Left ventricle myocardium inferior (tissue), 1 donor: ENCODE data around the gene TTC16. TPM values are rescaled to one million over a fixed set of nuclear protein-coding genes. Genes with fewer than 3 reads are reported as not detected.

Source experiments
- DNase-seq: peaks from one replicate; pipeline ENCODE4 v3.0.0-alpha.2; 2020
- H3K27ac ChIP-seq: fragments of 200-600 bp; replicated peaks from 2 replicates; pipeline ENCODE4 v1.8.0; 2021
- H3K27me3 ChIP-seq: fragments of 200-600 bp; 2 replicates; pipeline ENCODE4 v1.8.0; 2021; ENCODE audit warnings: low read depth
- H3K36me3 ChIP-seq: fragments of 200-600 bp; 2 replicates; pipeline ENCODE4 v1.8.0; 2021
- H3K4me1 ChIP-seq: fragments of 200-600 bp; 2 replicates; pipeline ENCODE4 v1.8.0; 2021
- H3K4me3 ChIP-seq: fragments of 200-600 bp; 2 replicates; pipeline ENCODE4 v1.8.0; 2021; ENCODE audit warnings: mild to moderate bottlenecking, moderate library complexity
- H3K9me3 ChIP-seq: fragments of 200-600 bp; replicated peaks from 2 replicates; pipeline ENCODE4 v1.8.0; 2021
- intact Hi-C: fragments of 100-400 bp; cut with micrococcal nuclease; formaldehyde crosslinking; loops from one replicate; pipeline ENCODE4 v1.11.0; 2022
- total RNA-seq: library from RNA; stranded (reverse); fragmentation: NEBNext Ultra II Directional; extraction: Animal tissue kit (Norgen Biotek cat#: 25700); gene quantifications from one replicate; pipeline ENCODE4 v1.2.1, GENCODE V29; 2021
- TF ChIP-seq, protein P1 (sequence below): fragments of 200-600 bp; IDR thresholded peaks from 2 replicates; pipeline ENCODE4 v1.8.0; 2021; ENCODE audit warnings: antibody characterized with exemption, mild to moderate bottlenecking, borderline replicate concordance
- donor health status: DM: no; HTN: yes; CAD: no; lungs with severe emphysema.

The TTC16 gene
- total RNA-seq, 1 donor from 2014 or later = 0.25 TPM

GRCh38 chr9:127706836-127707241 is 9.0 kb upstream of the TTC16 start, which contains the start of gene CFAP157:
TSS of gene CFAP157 (plus strand) at chr9:127706988. CDS start at chr9:127707032, 44 bp downstream.
- no peak for DNase-seq
- H3K27ac ChIP-seq = no peak within 1 kb of the TSS
- H3K4me1 ChIP-seq = no peaks in the 10 kb centered on the region
- no peak within 1 kb of the TSS for H3K4me3 ChIP-seq
- H3K9me3 ChIP-seq = no peaks in the 10 kb centered on the region
- TF ChIP-seq, protein P1, sequence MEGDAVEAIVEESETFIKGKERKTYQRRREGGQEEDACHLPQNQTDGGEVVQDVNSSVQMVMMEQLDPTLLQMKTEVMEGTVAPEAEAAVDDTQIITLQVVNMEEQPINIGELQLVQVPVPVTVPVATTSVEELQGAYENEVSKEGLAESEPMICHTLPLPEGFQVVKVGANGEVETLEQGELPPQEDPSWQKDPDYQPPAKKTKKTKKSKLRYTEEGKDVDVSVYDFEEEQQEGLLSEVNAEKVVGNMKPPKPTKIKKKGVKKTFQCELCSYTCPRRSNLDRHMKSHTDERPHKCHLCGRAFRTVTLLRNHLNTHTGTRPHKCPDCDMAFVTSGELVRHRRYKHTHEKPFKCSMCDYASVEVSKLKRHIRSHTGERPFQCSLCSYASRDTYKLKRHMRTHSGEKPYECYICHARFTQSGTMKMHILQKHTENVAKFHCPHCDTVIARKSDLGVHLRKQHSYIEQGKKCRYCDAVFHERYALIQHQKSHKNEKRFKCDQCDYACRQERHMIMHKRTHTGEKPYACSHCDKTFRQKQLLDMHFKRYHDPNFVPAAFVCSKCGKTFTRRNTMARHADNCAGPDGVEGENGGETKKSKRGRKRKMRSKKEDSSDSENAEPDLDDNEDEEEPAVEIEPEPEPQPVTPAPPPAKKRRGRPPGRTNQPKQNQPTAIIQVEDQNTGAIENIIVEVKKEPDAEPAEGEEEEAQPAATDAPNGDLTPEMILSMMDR = no peak
- no peaks in the 10 kb centered on the region for H3K27me3 ChIP-seq
- intact Hi-C loops = no loop called here
- no peaks in the 10 kb centered on the region for H3K36me3 ChIP-seq

DNA sequence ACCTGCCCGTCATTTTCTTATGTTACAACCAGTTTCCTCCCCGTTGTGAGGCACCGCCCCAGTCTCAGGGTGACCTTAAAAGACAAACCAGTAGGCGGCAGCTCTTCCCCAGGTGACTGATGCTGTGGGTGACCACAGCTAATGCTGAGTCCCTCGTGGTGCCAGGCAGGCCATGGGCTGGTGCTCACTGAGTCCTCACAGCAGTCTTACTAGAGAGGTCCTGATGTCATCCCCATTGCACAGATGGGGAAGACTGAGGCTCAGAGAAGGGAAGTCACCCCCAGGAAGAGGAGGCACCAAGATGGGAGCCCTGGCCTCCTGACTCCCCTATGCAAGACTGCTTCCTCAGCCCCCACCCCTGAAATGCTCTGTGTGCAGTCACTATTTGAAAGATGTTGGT is 8.1 kb upstream of the TTC16 start:
- H3K36me3 ChIP-seq = no peaks in the 10 kb centered on the region
- H3K4me1 ChIP-seq = no peaks in the 10 kb centered on the region
- H3K4me3 ChIP-seq = no peak overlapping the region
- no peaks in the 10 kb centered on the region for H3K27me3 ChIP-seq
- DNase-seq = no peak
- H3K27ac ChIP-seq = no peak overlapping the region
- TF ChIP-seq, protein P1 = no peak
- intact Hi-C loops = no loop called here
- no peaks in the 10 kb centered on the region for H3K9me3 ChIP-seq

GRCh38 chr9:127708952-127709587 is 6.8 kb upstream of the TTC16 start:
- no peaks in the 10 kb centered on the region for H3K36me3 ChIP-seq
- peaks cover 3% of the 10 kb centered on the region for H3K4me1 ChIP-seq
- intact Hi-C loops = no loop called here
- no peaks in the 10 kb centered on the region for H3K27me3 ChIP-seq
- H3K9me3 ChIP-seq = no peaks in the 10 kb centered on the region
- no peak overlapping the region for H3K27ac ChIP-seq
- DNase-seq = no peak
- TF ChIP-seq, protein P1 = no peak
- no peak overlapping the region for H3K4me3 ChIP-seq

DNA sequence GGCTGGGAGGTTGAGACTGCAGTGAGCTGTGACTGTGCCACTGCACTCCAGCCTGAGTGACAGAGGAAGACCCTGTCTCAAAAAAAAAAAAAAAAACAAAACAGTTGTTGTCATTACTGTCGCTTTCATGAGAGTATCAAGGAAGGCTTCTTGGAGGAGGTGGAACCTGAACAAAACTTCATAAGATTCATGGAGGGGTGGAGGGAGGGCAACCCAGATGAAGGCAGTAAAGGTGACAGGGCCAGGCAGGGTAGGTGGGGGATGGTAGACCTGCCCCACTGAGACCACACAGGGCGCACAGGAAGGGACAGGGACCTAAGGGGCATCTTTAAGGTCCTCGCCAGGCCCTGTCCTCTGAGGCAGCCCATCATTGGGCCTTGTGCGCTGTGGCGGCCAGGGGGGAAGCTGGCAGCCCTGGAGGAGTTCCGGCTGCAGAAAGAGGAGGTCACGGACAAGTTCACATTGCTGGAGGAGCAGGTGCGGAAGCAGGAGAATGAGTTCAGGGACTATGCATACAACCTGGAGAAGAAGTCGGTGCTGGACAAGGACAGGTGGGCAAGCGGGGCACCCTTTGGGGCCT is 5.6 kb upstream of the TTC16 start:
- intact Hi-C loops = no loop called here
- no peak for DNase-seq

GRCh38 chr9:127711226-127711701 is 4.6 kb upstream of the TTC16 start:
- DNase-seq = no peak
- intact Hi-C loops = no loop called here
- H3K9me3 ChIP-seq = no peaks in the 10 kb centered on the region
- no peaks in the 10 kb centered on the region for H3K27me3 ChIP-seq
- H3K4me1 ChIP-seq = peaks cover 21% of the 10 kb centered on the region
- no peaks in the 10 kb centered on the region for H3K36me3 ChIP-seq
- no peak overlapping the region for H3K27ac ChIP-seq
- TF ChIP-seq, protein P1 = no peak
- no peak overlapping the region for H3K4me3 ChIP-seq

More for the DNA sequence above, 5.6 kb upstream of the TTC16 start:
- Histone ChIP-seq H3K4me1 (peaks cover 15% of the 10 kb centered on the region), H3K36me3 (no peaks in the 10 kb centered on the region), H3K9me3 (no peaks in the 10 kb centered on the region), H3K27me3 (no peaks in the 10 kb centered on the region), H3K27ac (no peak overlapping the region), H3K4me3 (no peak overlapping the region)
- TF ChIP-seq, protein P1 = no peak
